DOHH2 (cell line): ENCODE results near the gene CAMTA1.

Source experiments
- H3F3A ChIP-seq: fragments of 200-600 bp; sonication (generic), shearing (Covaris generic); 2 replicates; pipeline ENCODE4 v1.6.0; 2016; ENCODE audit warnings: antibody characterized with exemption, mild to moderate bottlenecking; ENCODE audit not compliant: control insufficient read depth, insufficient read depth
- H3K27ac ChIP-seq: fragments of 200-600 bp; sonication (generic); 2 replicates; pipeline ENCODE4 v1.5.1; 2014; ENCODE audit warnings: low read depth, mild to moderate bottlenecking, low read length, moderate library complexity
- H3K27me3 ChIP-seq: fragments of 200-600 bp; sonication (generic); 2 replicates; pipeline ENCODE4 v1.6.1; 2014; ENCODE audit warnings: mild to moderate bottlenecking, low read length, mixed read lengths; ENCODE audit not compliant: control insufficient read depth
- H3K36me3 ChIP-seq: fragments of 200-600 bp; sonication (generic); 2 replicates; pipeline ENCODE4 v1.6.1; 2014; ENCODE audit warnings: mild to moderate bottlenecking, low read length, moderate library complexity, mixed read lengths; ENCODE audit not compliant: control insufficient read depth
- H3K4me1 ChIP-seq: fragments of 200-600 bp; sonication (generic); 2 replicates; pipeline ENCODE4 v1.6.1; 2014; ENCODE audit warnings: mild to moderate bottlenecking, low read length, mixed read lengths; ENCODE audit not compliant: control insufficient read depth
- H3K4me2 ChIP-seq: fragments of 200-600 bp; sonication (generic); 2 replicates; pipeline ENCODE4 v1.6.0; 2014; ENCODE audit warnings: mild to moderate bottlenecking, low read length, moderate library complexity
- H3K4me3 ChIP-seq: fragments of 200-600 bp; sonication (generic); 2 replicates; pipeline ENCODE4 v1.5.1; 2014; ENCODE audit warnings: mild to moderate bottlenecking, low read length, mixed read lengths
- H3K79me2 ChIP-seq: fragments of 200-600 bp; sonication (generic); 2 replicates; pipeline ENCODE4 v1.6.1; 2014; ENCODE audit warnings: mild to moderate bottlenecking, low read length, mixed read lengths; ENCODE audit not compliant: control insufficient read depth
- H3K9me2 ChIP-seq: fragments of 200-600 bp; sonication (generic); replicated peaks from 2 replicates; pipeline ENCODE4 v1.6.1; 2014; ENCODE audit warnings: mild to moderate bottlenecking, low read length, mixed read lengths; ENCODE audit not compliant: control insufficient read depth
- H3K9me3 ChIP-seq: fragments of 200-600 bp; sonication (generic); 2 replicates; pipeline ENCODE4 v1.6.1; 2014; ENCODE audit warnings: antibody characterized with exemption, low read length, mixed read lengths; ENCODE audit not compliant: control insufficient read depth, insufficient read depth
- H4K20me1 ChIP-seq: fragments of 200-600 bp; sonication (generic); 2 replicates; pipeline ENCODE4 v1.6.0; 2014; ENCODE audit warnings: low read depth, mild to moderate bottlenecking, antibody characterized with exemption, low read length, moderate library complexity; ENCODE audit not compliant: control insufficient read depth, insufficient read depth
- CTCF ChIP-seq: fragments of 200-600 bp; sonication (generic); IDR thresholded peaks from one replicate; pipeline ENCODE4 v1.5.1; 2014; ENCODE audit warnings: antibody characterized with exemption, mild to moderate bottlenecking, low read depth, low read length; ENCODE audit not compliant: poor library complexity, severe bottlenecking
- EZH2phosphoT487 ChIP-seq: fragments of 200-600 bp; sonication (generic); IDR thresholded peaks from 2 replicates; pipeline ENCODE4 v1.6.1; 2017; ENCODE audit warnings: borderline replicate concordance, mild to moderate bottlenecking, antibody characterized with exemption, low read length, moderate library complexity, mixed read lengths

The CAMTA1 gene

GRCh38 chr1:7402548-7402850 is 617.2 kb downstream of the CAMTA1 start:
- Histone ChIP-seq H4K20me1 (no peaks in the 10 kb centered on the region), H3K9me2 (no peaks in the 10 kb centered on the region), H3K79me2 (no peaks in the 10 kb centered on the region), H3K27me3 (peaks cover 4% of the 10 kb centered on the region; the same call in 1 of the 2 replicates), H3K9me3 (no peaks in the 10 kb centered on the region), H3K27ac (no peak overlapping the region), H3F3A (no peaks in the 10 kb centered on the region), H3K4me2 (no peak overlapping the region), H3K36me3 (no peaks in the 10 kb centered on the region), H3K4me1 (peaks cover 9% of the 10 kb centered on the region), H3K4me3 (no peak overlapping the region)
- TF ChIP-seq CTCF, result no peak
- no peak for TF ChIP-seq EZH2phosphoT487

- no peaks in the 10 kb centered on the region for H3K79me2 ChIP-seq
- H3K4me3 ChIP-seq, result no peak overlapping the region
- H3K27me3 ChIP-seq, result peaks cover 4% of the 10 kb centered on the region; the same call in 1 of the 2 replicates
Measured at GRCh38 chr1:7403265-7404045, 618.2 kb downstream of the CAMTA1 start.

GRCh38 chr1:7404046-7404742 is 618.9 kb downstream of the CAMTA1 start:
- Histone ChIP-seq H3K9me3 (no peaks in the 10 kb centered on the region), H3K4me3 (no peak overlapping the region), H3K4me1 (peaks cover 9% of the 10 kb centered on the region)

More at GRCh38 chr1:7403265-7404045, 618.2 kb downstream of the CAMTA1 start:
- no peak overlapping the region for H3K4me2 ChIP-seq
- TF ChIP-seq CTCF (no peak), EZH2phosphoT487 (no peak)
- no peaks in the 10 kb centered on the region for H3K9me3 ChIP-seq
- peaks cover 9% of the 10 kb centered on the region for H3K4me1 ChIP-seq
- no peaks in the 10 kb centered on the region for H3K36me3 ChIP-seq
- H3K27ac ChIP-seq, result no peak overlapping the region
- H4K20me1 ChIP-seq, result no peaks in the 10 kb centered on the region
- H3F3A ChIP-seq, result no peaks in the 10 kb centered on the region
- H3K9me2 ChIP-seq, result no peaks in the 10 kb centered on the region

More at GRCh38 chr1:7404046-7404742, 618.9 kb downstream of the CAMTA1 start:
- Histone ChIP-seq H4K20me1 (no peaks in the 10 kb centered on the region), H3F3A (no peaks in the 10 kb centered on the region), H3K79me2 (no peaks in the 10 kb centered on the region), H3K27me3 (peaks cover 4% of the 10 kb centered on the region; the same call in 1 of the 2 replicates), H3K27ac (no peak overlapping the region), H3K36me3 (no peaks in the 10 kb centered on the region), H3K9me2 (no peaks in the 10 kb centered on the region), H3K4me2 (no peak overlapping the region)
- TF ChIP-seq CTCF (no peak), EZH2phosphoT487 (no peak)
